Measurements from ENCODE around the gene CABCOCO1. TPM values are rescaled to one million over a fixed set of nuclear protein-coding genes. Genes with fewer than 3 reads are reported as not detected.

The CABCOCO1 gene
- polyA plus RNA-seq, 1 of the 3 experiments (the other 2 are of a cell fraction), result 0.71 TPM

- POLR2A ChIA-PET, result no interaction called here
- Histone ChIP-seq H3K36me3 (replicated peaks in 1 of 2; ENCODE audit: control insufficient read depth in 1 of 2, insufficient read depth in 2 of 2, low read length in 1 of 2) (no peaks in the 10 kb centered on the region), H3K9me3 (no peaks in the 10 kb centered on the region), H4K20me1 (ENCODE audit: insufficient read depth) (no peaks in the 10 kb centered on the region), H3K9me2 (no peaks in the 10 kb centered on the region), H3K4me2 (no peak overlapping the region), H3F3A (replicated peaks; ENCODE audit: insufficient read depth) (no peaks in the 10 kb centered on the region), H3K79me2 (ENCODE audit: insufficient read depth) (no peaks in the 10 kb centered on the region), H3K4me1 (ENCODE audit: control insufficient read depth in 1 of 2, insufficient read depth in 2 of 2, low read depth in 1 of 2, low read length in 1 of 2) (peaks cover 0 to 5% of the 10 kb centered on the region in 2 experiments; a peak in 2 of 4 replicates), H3K4me3 (ENCODE audit: low read depth in 2 of 2, low read length in 1 of 2) (no peak overlapping the region), H3K9ac (no peak overlapping the region), H3K27ac (ENCODE audit: low read depth in 2 of 2, low read length in 1 of 2) (no peak overlapping the region), H3K27me3 (ENCODE audit: insufficient read depth) (no peaks in the 10 kb centered on the region), H2AFZ (ENCODE audit: low read depth) (no peak overlapping the region)
- no peak for DNase-seq
- TF ChIP-seq POLR2AphosphoS5 (IDR thresholded peaks at IDR 0.05; ENCODE audit: low read depth, low read length) (no peak), CHD2 (IDR thresholded peaks at IDR 0.05; ENCODE audit: low read length, partially characterized antibody) (no peak), RFX5 (IDR thresholded peaks at IDR 0.05; ENCODE audit: low read length) (no peak), TCF12 (IDR thresholded peaks at IDR 0.05) (no peak), MXI1 (IDR thresholded peaks at IDR 0.05; ENCODE audit: low read depth, low read length) (no peak), PBX3 (IDR thresholded peaks at IDR 0.05) (no peak)
- TF ChIP-seq, protein P1, sequence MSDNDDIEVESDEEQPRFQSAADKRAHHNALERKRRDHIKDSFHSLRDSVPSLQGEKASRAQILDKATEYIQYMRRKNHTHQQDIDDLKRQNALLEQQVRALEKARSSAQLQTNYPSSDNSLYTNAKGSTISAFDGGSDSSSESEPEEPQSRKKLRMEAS (IDR thresholded peaks at IDR 0.05; ENCODE audit: low read depth), result no peak
- CTCF ChIA-PET, result interaction anchor here (1.1 kb wide), 1 partner anchor 14 kb away, joined by 3 read pairs; no protein-coding TSS in a partner anchor
Measured at GRCh38 chr10:61620506-61620905, 42.2 kb upstream of the CABCOCO1 start.

DNA sequence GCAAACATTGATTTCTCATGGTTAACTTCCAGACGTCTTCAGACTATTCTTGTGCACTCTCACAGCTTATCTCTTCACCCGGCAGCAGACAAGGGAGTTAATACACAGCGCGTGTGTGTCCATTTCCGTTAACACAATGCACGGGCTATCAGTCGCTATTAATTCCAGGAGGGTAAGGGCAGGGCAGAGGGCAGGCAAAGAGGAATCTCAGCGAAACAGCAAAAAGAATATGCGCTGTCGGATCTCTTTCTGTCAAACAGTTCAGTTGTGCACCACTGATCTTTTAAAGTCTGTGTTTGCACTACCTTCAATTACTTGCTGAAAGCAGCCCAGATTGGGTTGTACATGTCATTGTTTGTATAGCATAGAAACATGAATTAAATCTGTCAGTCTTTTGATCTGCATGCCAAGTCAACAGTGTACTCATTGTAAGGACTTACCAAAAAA, 41.1 kb upstream of the CABCOCO1 start:
- Histone ChIP-seq H3K9ac (no peak overlapping the region), H3K4me3 (ENCODE audit: low read depth in 2 of 2, low read length in 1 of 2) (no peak overlapping the region), H3K4me2 (no peak overlapping the region), H3K79me2 (ENCODE audit: insufficient read depth) (no peaks in the 10 kb centered on the region), H3K4me1 (ENCODE audit: control insufficient read depth in 1 of 2, insufficient read depth in 2 of 2, low read depth in 1 of 2, low read length in 1 of 2) (peaks cover 0 to 5% of the 10 kb centered on the region in 2 experiments; a peak in 2 of 4 replicates), H4K20me1 (ENCODE audit: insufficient read depth) (no peaks in the 10 kb centered on the region), H3K9me3 (no peaks in the 10 kb centered on the region), H2AFZ (ENCODE audit: low read depth) (no peak overlapping the region), H3F3A (replicated peaks; ENCODE audit: insufficient read depth) (no peaks in the 10 kb centered on the region), H3K36me3 (replicated peaks in 1 of 2; ENCODE audit: control insufficient read depth in 1 of 2, insufficient read depth in 2 of 2, low read length in 1 of 2) (no peaks in the 10 kb centered on the region), H3K27ac (ENCODE audit: low read depth in 2 of 2, low read length in 1 of 2) (no peak overlapping the region), H3K9me2 (no peaks in the 10 kb centered on the region), H3K27me3 (ENCODE audit: insufficient read depth) (no peaks in the 10 kb centered on the region)
- ChIA-PET CTCF (interaction anchor here (0.6 kb wide), 1 partner anchor 266 kb away, joined by 3 read pairs; no protein-coding TSS in a partner anchor), POLR2A (no interaction called here)
- TF ChIP-seq RXRA (IDR thresholded peaks at IDR 0.05; ENCODE audit: borderline replicate concordance, low read depth) (no peak), EP300 (IDR thresholded peaks at IDR 0.05; ENCODE audit: borderline replicate concordance in 1 of 2, low read depth in 1 of 2, low read length in 1 of 2) (no peak), JUND (IDR thresholded peaks at IDR 0.05) (no peak), NFIC (IDR thresholded peaks at IDR 0.05; ENCODE audit: borderline replicate concordance) (no peak), CTCF (IDR thresholded peaks at IDR 0.05) (no peak)
- 93% methylated on average over 10 of the region's 10 CpGs for WGBS (ENCODE audit: low lambda C conversion rate)
- no peak for DNase-seq
